GM19438 (cell line): ENCODE results near the gene GALNT18.
"Not testable (repeated sequence)": the region's sequence is repeated elsewhere in the genome, so short reads cannot be mapped to it uniquely, and the experiment has no call there.

ENCODE experiments used
- ATAC-seq: cut with Tn5 transposase; IDR thresholded peaks from one replicate; pipeline ENCODE4 v1.9.1; 2021; ENCODE audit warnings: low read depth; ENCODE audit not compliant: unreplicated experiment

Gene GALNT18

GRCh38 chr11:11374358-11375148 lies 247.3 kb downstream of the GALNT18 start:
- ATAC-seq = peak; percentile 74

- no peak for ATAC-seq
Measured at GRCh38 chr11:11373934-11374333, 247.9 kb downstream of the GALNT18 start.

- ATAC-seq = no peak
Measured at GRCh38 chr11:11372461-11372860, 249.3 kb downstream of the GALNT18 start.

- ATAC-seq = no peak
Measured at GRCh38 chr11:11370962-11371303, 250.9 kb downstream of the GALNT18 start.

- no peak for ATAC-seq
Measured at GRCh38 chr11:11370255-11370961, 251.4 kb downstream of the GALNT18 start.

- no peak for ATAC-seq
Measured at GRCh38 chr11:11366793-11367192, 255.0 kb downstream of the GALNT18 start.

- no peak for ATAC-seq
Measured at GRCh38 chr11:11363674-11364073, 258.1 kb downstream of the GALNT18 start.

- ATAC-seq = no peak
Measured at GRCh38 chr11:11359611-11360010, 262.2 kb downstream of the GALNT18 start.

GRCh38 chr11:11356842-11357241 lies 265.0 kb downstream of the GALNT18 start:
- ATAC-seq = no peak

- not testable (repeated sequence) for ATAC-seq
Measured at GRCh38 chr11:11352878-11353277, 268.9 kb downstream of the GALNT18 start, which contains the start of gene CSNK2A3. CSNK2A3 (minus strand) TSS chr11:11353250; CDS start chr11:11353119, 131 bp downstream.

- not testable (repeated sequence) for ATAC-seq
Measured at GRCh38 chr11:11351851-11352250, 270.0 kb downstream of the GALNT18 start.

- ATAC-seq = no peak
Measured at GRCh38 chr11:11351042-11351586, 270.7 kb downstream of the GALNT18 start.

- ATAC-seq = no peak
Measured at GRCh38 chr11:11349870-11350337, 271.9 kb downstream of the GALNT18 start.

GRCh38 chr11:11349106-11349825 lies 272.5 kb downstream of the GALNT18 start:
- no peak for ATAC-seq

GRCh38 chr11:11348303-11348702 lies 273.5 kb downstream of the GALNT18 start:
- no peak for ATAC-seq

GRCh38 chr11:11347592-11347991 lies 274.2 kb downstream of the GALNT18 start:
- no peak for ATAC-seq

- ATAC-seq = no peak
Measured at GRCh38 chr11:11346303-11346702, 275.5 kb downstream of the GALNT18 start.

- no peak for ATAC-seq
Measured at GRCh38 chr11:11345099-11345498, 276.7 kb downstream of the GALNT18 start.

GRCh38 chr11:11344045-11344444 lies 277.8 kb downstream of the GALNT18 start:
- ATAC-seq = no peak

- no peak for ATAC-seq
Measured at GRCh38 chr11:11338304-11338703, 283.5 kb downstream of the GALNT18 start.

- ATAC-seq = no peak
Measured at GRCh38 chr11:11336664-11337063, 285.1 kb downstream of the GALNT18 start.
